SKM-1 (cell line): ENCODE results near the gene GSDMA.
A peak's percentile ranks its signal among the peaks of the same experiment; 100 is the strongest.

Experiments used
- DNase-seq: peaks from one replicate; lab custom pipeline; 2025; ENCODE audit not compliant: unreplicated experiment; lab: John Stamatoyannopoulos, UW

GSDMA gene

GRCh38 chr17:40021451-40021971, 58.7 kb downstream of the GSDMA start:
- DNase-seq, result no peak

DNA sequence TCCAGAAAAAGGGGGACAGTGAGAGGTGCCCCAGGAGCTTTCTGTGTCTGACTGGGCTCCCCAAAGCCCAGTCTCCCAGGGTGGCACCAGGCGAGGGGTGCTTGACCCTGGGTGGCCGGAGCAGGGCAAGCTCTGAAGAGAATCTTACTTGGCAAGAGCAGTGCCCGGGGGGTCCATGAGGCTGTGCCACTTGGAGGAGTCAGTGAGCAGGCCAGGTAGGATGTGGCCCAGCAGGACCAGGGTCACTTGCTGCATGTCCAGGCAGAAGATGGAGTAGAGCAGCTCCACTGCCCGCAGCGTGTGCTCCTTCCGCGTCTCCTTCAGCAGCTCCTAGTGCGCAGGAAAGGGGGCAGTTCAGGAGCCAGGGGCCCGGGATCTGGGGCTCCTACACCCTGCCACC, 59.7 kb downstream of the GSDMA start:
- no peak for DNase-seq

DNA sequence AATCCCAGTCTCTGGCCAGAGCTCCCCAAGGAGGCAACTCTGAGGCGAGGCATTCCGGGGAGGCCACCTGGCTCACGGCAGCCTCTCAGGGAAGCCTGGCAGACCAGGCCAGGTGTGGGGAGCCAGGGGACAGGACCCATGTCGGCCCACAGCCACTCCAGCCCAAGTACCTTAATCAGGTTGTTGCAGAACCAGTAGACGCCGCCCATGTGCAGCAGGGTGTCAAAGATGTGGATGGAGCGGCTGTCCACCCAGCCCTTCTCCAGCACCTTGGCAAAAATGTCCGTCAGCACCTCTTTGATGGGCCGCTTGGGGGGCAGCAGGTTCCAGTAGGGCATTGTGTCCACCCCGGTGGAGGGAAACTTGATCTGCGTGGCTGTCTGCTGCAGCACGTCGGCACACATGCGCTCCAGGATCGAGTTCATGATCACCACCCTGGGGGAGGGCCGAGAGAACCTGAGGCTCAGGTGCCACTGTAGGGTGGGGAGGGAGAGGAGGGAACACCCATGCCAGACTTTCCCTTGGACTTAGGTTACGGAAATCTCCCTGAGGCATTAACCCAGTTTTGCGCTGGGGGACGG, 60.2 kb downstream of the GSDMA start:
- DNase-seq, result no peak

GRCh38 chr17:40023590-40024292, 60.9 kb downstream of the GSDMA start:
- no peak for DNase-seq

- no peak for DNase-seq
Observed at GRCh38 chr17:40024901-40025300, 62.1 kb downstream of the GSDMA start.

DNA sequence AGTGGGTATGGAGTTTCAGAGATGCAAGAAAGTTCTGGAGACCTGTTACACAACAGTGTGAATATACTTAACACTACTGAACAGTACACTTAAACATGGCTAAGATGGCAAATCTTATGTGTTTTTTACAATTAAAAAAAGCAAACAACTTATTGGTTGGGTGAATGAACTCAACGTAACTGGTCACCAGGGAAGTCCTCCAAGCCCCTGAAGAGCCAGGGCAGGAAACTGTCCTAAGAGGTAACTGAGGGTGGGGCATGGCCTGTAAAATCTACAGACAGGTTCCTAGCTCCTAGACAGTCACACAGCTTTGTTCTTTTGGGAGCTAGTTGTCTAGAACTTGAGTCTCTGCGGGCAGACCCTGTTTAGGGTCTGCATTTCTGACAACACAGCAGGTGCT, 62.8 kb downstream of the GSDMA start:
- no peak for DNase-seq

DNA sequence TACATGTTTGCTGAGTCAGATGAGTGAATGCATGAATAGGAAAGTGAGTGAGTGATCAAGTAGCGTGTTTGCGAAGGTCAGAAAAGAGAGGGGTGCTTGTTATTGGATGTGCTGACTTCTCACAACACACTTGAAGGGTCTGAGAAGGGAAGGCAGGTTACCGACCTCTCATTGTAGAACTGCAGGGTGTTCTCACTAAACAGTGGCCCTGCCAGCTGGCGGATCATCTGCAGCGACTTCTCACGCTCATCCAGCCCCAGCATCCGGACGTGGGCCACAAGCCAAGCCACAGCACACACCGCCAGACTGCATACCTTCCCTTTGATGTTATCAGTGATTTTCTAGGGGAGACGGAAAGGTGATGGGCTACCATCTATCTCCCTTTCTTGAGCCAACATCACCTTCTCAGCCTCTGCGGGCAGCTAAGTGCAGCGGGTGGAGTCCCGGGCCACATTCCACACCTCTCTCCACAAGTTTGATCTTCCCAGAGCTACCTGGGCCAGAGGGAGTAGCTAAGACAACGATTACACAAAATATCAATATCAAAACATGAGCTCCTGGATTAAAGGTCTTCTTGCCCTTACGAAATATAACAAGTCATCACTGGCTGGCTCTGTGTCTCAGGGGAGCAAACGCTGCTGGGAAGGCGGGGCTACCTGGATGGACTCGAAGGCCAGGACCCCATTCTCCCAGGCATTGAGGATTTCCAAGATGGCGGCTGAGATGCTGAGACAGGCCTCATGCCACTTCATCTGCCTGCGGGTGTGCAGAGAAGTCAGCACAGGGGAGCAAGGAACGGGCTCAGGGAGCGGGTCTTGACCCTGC, 63.4 kb downstream of the GSDMA start:
- DNase-seq, result no peak

DNA sequence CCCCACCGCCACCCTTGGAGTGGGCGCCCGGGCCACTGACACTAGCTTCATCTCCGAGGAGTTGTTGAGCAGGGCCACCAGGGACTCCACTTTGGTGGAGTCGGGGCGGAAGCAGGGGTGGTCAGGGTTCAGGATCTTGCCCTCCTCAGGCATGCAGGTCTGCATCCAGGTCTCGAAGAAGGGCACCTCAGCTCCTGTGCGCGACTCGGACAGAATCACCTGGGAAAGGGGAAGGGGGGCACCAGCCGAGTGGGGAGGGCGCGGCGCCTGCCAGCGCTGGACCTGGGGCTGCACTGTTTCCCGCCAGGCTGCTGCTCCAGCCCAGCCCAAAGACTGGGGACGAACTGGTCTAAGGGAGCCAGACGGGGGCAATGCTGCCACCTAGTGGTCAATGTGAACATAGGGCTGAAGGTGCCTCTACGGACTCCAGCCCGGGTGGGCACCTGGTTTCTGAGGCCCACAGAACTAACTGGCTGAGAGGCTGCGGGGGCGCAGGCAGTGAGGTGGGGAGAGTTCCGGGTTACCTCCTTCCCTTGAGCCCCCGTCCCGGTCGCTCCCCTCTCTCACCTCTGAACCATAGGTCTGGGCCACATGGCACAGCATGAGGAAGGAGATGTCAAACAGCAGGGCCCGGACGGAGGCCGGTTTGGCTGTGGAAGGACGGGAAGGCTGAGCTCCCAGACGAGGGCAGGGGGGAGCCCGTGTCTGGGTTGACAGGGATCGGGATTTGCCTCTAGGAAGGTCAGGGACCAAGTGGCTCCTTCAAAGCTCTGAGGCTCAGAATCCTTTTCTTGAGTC, 64.2 kb downstream of the GSDMA start:
- peak; percentile 42 for DNase-seq
